MG63 (cell line): Measurements from ENCODE around the gene IL17C. TPM values are rescaled to one million over a fixed set of nuclear protein-coding genes. Genes with fewer than 3 reads are reported as not detected.

ENCODE experiments used
- DNase-seq: peaks from one replicate; pipeline ENCODE4 v3.0.0-alpha.2; 2020
- H3K27me3 ChIP-seq: fragments of 250-450 bp; sonication (Bioruptor Pico); 2 replicates; pipeline ENCODE4 v1.5.1; 2020; ENCODE audit warnings: mild to moderate bottlenecking, moderate library complexity
- H3K36me3 ChIP-seq: fragments of 250-450 bp; sonication (Bioruptor Pico); 2 replicates; pipeline ENCODE4 v1.5.1; 2020; ENCODE audit warnings: mild to moderate bottlenecking, moderate library complexity
- H3K4me3 ChIP-seq: fragments of 250-450 bp; sonication (Bioruptor Pico); 2 replicates; pipeline ENCODE4 v1.5.1; 2020; ENCODE audit warnings: mild to moderate bottlenecking, moderate library complexity
- H3K9me3 ChIP-seq: fragments of 250-450 bp; sonication (Bioruptor Pico); 2 replicates; pipeline ENCODE4 v1.5.1; 2020; ENCODE audit warnings: mild to moderate bottlenecking, moderate library complexity
- total RNA-seq: library from RNA; depleted of rRNA; stranded (reverse); fragments of >200 nt; shearing (Covaris generic); gene quantifications from 2 replicates; pipeline ENCODE4 v1.2.3, GENCODE V29; 2014; ENCODE audit warnings: low replicate concordance

The IL17C gene
- total RNA-seq, 1 experiment from 2014 or later, result not detected

GRCh38 chr16:88633684-88634140 is 4.7 kb upstream of the IL17C start:
- H3K27me3 ChIP-seq, result no peaks in the 10 kb centered on the region
- no peak for DNase-seq

DNA sequence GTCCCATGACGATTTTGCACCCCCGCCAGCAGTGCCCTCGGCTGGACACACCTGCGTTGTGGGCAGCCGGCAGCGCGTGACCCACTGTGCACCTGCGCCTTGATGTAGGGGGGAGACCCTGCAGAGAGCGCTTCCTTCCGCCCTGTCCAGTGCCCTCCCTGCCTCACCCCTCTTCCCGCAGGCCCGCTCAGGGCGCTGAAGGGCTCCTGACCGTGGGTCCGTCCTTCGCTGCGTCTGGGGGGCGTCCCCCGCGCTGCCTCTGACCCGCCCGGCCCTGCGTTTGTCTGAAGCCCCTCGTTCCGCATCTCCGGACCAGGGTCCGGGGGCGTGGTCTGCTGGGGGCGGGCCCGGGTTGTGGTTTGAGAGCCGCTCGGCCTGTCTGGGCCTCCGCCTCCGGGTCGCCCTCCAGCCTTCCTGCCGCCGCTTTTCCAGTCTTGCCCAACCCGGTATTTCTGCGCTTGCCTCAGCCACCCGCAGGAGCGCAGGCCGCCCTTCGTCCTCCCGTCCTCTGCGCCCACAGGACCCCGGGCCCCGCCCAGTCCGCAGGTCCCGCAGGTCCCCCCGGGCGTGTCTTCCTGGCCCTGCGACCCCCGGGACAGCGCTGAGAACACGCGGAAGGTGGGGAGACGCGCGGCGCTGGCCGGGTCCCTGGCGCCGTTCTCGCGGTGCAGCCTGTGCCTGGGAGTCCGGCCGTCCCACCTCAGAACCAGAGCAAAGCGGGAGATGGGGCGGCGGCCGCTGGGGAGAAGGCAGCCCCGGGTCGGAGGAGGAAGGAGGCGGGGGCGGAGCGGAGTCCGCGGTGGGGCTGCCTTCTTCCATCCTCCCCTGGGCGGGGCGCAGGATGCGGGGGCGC is 4.0 kb upstream of the IL17C start:
- no peak for DNase-seq
- Histone ChIP-seq H3K9me3 (no peaks in the 10 kb centered on the region), H3K27me3 (no peaks in the 10 kb centered on the region), H3K36me3 (no peaks in the 10 kb centered on the region), H3K4me3 (no peak overlapping the region)

More at GRCh38 chr16:88633684-88634140, 4.7 kb upstream of the IL17C start:
- Histone ChIP-seq H3K36me3 (no peaks in the 10 kb centered on the region), H3K4me3 (no peak overlapping the region), H3K9me3 (no peaks in the 10 kb centered on the region)

DNA sequence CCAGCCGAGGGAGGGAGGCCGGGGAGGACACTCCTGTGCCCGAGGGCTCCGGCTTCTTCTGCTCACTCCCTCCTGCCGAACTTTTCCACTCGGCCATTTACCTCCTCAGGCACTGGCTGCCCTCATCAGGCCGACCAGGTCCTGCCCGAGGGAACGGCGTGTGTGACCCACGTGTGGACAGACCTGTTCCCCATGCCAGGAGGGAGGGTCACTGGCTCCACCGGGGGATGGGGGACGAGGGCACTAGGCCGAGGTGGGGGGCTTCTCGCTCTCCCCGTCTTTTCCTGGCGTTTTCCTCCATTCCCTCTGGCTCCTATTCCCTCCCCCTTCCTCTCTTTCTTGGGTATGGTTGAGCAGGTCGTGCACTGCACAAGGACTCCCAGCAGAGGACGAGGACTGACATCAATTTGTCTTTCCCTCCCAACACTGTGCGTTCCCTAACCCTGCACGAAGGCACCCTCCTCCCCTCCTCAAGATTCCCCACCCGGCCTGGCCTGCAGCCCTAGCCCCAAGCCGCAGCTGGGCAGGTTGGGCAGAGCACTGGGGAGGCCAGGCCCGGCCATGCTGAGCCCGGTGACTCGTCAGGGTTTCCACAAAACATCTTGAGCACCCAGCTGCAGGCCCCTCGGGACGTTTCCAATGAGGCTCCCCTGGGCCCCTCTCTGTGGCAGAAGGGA is 3.2 kb upstream of the IL17C start:
- Histone ChIP-seq H3K4me3 (no peak overlapping the region), H3K27me3 (no peaks in the 10 kb centered on the region), H3K36me3 (no peaks in the 10 kb centered on the region), H3K9me3 (no peaks in the 10 kb centered on the region)
- no peak for DNase-seq

GRCh38 chr16:88635671-88636319 is 2.6 kb upstream of the IL17C start:
- DNase-seq, result no peak
- H3K9me3 ChIP-seq, result no peaks in the 10 kb centered on the region
- H3K27me3 ChIP-seq, result no peaks in the 10 kb centered on the region

DNA sequence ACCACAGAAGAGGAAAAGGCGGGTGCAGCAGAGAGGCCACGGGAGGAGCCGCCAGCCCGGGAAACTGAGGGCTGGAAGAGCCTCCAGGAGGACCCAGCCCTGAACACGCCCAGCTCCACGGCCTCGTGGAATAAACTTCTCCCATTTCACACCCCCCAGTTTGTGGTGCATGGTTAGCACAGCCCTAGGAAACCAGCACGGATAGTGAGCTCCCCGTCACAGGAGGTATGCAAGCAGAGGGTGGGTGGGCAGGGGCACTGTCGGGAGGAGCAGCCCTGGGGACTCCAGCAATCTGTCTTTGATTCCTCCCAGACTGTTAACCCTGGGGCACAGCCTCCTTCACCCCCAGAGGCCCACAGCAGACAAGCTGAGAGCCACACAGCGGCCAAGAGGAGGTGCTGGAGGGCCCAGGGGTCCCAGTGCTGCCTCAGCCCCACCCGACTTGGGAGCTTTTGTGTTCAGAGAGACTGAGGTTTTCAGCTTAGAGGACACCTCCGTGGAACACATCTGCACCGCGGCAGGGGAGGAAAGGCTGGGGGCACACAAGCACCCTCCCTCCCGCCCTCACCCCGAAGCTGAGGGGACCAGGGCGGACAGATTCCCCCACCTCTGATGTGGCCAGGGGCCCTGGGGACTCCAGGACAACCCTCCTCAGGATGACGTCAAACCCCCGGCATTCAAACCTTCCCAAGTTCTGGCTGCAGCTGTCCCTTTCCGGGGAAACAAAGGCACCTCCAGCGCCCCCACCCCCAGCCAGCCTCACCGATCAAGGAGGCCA is 1.7 kb upstream of the IL17C start:
- Histone ChIP-seq H3K4me3 (no peak overlapping the region), H3K9me3 (no peaks in the 10 kb centered on the region), H3K27me3 (no peaks in the 10 kb centered on the region), H3K36me3 (no peaks in the 10 kb centered on the region)
- DNase-seq, result no peak

More at GRCh38 chr16:88635671-88636319, 2.6 kb upstream of the IL17C start:
- Histone ChIP-seq H3K4me3 (no peak overlapping the region), H3K36me3 (no peaks in the 10 kb centered on the region)

GRCh38 chr16:88639231-88640038 is 1.1 kb downstream of the IL17C start:
- Histone ChIP-seq H3K4me3 (no peak overlapping the region), H3K9me3 (no peaks in the 10 kb centered on the region), H3K36me3 (no peaks in the 10 kb centered on the region), H3K27me3 (no peaks in the 10 kb centered on the region)
- DNase-seq, result no peak

DNA sequence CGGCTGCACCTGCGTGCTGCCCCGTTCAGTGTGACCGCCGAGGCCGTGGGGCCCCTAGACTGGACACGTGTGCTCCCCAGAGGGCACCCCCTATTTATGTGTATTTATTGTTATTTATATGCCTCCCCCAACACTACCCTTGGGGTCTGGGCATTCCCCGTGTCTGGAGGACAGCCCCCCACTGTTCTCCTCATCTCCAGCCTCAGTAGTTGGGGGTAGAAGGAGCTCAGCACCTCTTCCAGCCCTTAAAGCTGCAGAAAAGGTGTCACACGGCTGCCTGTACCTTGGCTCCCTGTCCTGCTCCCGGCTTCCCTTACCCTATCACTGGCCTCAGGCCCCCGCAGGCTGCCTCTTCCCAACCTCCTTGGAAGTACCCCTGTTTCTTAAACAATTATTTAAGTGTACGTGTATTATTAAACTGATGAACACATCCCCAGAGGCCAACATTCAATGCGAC is 1.7 kb downstream of the IL17C start:
- Histone ChIP-seq H3K9me3 (no peaks in the 10 kb centered on the region), H3K4me3 (no peak overlapping the region), H3K36me3 (no peaks in the 10 kb centered on the region), H3K27me3 (no peaks in the 10 kb centered on the region)
- no peak for DNase-seq

DNA sequence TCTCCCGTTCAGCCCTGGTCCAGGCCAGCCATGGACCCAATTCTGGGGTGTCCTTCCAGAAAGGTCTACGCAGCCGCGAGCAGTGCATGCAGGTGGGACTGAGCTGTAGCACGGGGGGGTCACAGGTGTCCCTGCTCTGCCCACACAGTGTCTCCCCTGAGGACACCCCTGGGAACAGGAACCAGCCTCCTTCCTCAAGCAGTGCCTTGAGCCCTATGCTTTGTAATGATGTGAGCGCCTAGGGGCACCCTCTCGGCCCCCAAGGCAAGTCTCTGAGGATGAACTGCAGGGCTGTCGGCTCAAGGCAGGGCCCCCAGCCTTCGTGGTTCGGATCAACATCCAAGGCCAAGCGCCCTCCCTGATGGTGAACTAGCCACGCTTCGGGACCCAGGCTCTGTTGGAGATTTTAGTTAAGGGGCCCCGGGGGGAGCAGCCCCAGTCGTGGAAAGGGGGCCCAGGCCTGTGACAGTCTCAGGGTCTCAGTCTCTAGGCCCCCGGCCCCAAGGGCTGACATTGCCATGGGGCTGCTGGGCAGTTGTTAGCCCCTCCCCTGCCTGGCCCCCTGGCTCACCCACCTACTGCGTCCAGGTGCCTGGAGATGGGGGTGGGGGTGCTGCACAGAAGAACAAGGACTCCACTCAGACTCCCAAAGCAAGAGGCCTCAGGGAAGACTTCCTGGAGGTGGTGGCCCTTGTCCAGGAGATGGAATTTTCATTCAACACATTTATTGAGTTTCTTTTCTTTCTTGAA is 2.3 kb downstream of the IL17C start:
- H3K36me3 ChIP-seq, result no peaks in the 10 kb centered on the region
- no peaks in the 10 kb centered on the region for H3K9me3 ChIP-seq
- DNase-seq, result no peak
- H3K27me3 ChIP-seq, result no peaks in the 10 kb centered on the region
- no peak overlapping the region for H3K4me3 ChIP-seq

- H3K9me3 ChIP-seq, result no peaks in the 10 kb centered on the region
- H3K4me3 ChIP-seq, result no peak overlapping the region
- no peaks in the 10 kb centered on the region for H3K36me3 ChIP-seq
- no peak for DNase-seq
- H3K27me3 ChIP-seq, result no peaks in the 10 kb centered on the region
These were observed 4.7 kb downstream of the IL17C start for GRCh38 chr16:88642881-88643643.

DNA sequence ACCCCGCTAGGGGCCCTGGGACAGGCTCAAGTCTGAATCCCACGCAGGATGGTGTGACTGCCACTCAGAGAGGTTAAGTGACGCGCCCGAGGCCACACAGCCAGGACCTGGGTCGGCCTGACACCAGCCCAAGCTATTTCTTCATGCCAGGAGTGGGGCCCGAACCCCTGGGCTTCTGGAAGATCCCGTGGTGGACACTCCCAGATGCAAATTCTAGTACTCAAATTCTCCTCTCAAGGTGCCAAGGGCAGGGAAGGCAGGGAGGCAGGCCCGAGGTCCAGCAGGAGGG is 5.2 kb downstream of the IL17C start:
- no peaks in the 10 kb centered on the region for H3K36me3 ChIP-seq
- no peak for DNase-seq
- no peak overlapping the region for H3K4me3 ChIP-seq
- H3K27me3 ChIP-seq, result no peaks in the 10 kb centered on the region
- H3K9me3 ChIP-seq, result no peaks in the 10 kb centered on the region

GRCh38 chr16:88645455-88645854 is 7.1 kb downstream of the IL17C start:
- Histone ChIP-seq H3K9me3 (no peaks in the 10 kb centered on the region), H3K4me3 (no peak overlapping the region), H3K36me3 (no peaks in the 10 kb centered on the region), H3K27me3 (no peaks in the 10 kb centered on the region)
- DNase-seq, result no peak

DNA sequence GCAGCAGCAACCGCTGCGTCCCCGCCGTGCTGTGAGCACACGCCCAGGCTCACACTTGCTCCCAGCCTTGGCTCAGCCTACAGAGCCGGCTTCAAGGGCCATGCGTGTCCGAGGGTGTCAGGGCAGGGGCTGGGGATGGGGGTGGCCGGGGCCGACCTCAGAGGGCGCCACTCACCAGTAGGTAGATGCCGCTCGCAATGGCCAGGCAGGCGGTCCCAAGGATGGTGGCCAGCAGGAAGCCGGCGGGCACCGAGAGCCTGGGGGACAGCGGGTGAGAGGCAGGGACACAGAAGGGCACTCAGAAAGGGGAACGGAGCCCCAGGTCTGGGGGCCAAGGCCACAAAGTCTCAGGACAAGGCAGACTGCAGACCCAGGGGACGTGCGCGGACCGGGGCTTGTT is 7.6 kb downstream of the IL17C start:
- Histone ChIP-seq H3K4me3 (no peak overlapping the region), H3K36me3 (no peaks in the 10 kb centered on the region), H3K9me3 (no peaks in the 10 kb centered on the region), H3K27me3 (no peaks in the 10 kb centered on the region)
- DNase-seq, result no peak

GRCh38 chr16:88646345-88647034 is 8.1 kb downstream of the IL17C start:
- H3K36me3 ChIP-seq, result no peaks in the 10 kb centered on the region
- no peaks in the 10 kb centered on the region for H3K27me3 ChIP-seq
- DNase-seq, result no peak
- H3K9me3 ChIP-seq, result no peaks in the 10 kb centered on the region
- H3K4me3 ChIP-seq, result no peak overlapping the region
